Measurements from ENCODE around the gene TACC2.

The TACC2 gene

DNA sequence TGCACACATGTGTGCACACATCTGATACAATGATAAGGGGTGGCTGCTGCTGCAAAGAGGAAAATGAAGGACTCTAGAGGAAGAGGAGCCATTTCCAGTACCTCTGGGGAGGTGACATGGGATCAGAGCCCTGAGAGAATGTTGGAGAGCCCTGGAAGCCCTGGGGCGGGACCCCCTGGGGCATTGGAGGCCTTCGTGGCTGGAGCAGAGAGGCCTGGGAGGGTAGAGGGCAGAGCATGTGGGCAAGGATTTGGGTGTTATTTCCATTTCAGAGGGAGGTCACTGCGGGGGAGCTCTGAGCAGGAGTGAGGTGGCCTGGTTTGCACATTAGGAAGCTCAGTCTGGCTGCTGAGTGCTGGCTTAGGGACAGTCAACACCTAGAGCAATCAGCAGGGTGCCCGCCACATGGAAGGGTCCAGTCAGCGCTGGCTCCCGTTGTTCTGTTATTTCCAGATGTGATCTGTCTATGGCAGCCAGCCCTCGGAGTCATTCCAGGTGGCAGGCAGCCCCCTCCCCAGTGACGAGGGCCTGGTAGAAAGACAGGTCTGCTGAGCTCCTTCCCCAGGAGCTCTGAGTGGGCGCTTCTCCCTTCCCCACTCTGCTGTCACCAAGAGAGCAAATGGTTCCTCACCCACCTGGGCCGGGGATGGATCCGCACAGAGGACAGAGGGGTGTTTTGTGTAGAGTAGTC, 258.0 kb downstream of the TACC2 start:
- Histone ChIP-seq H3K4me2 (ENCODE audit: low read length) (no peak overlapping the region), H3K79me2 (ENCODE audit: control insufficient read depth, insufficient read depth, low read length) (no peaks in the 10 kb centered on the region), H2BK15ac (replicated peaks; ENCODE audit: low read depth) (no peak overlapping the region), H2BK5ac (ENCODE audit: low read length) (no peak overlapping the region), H3K36me3 (ENCODE audit: control insufficient read depth, insufficient read depth, low read length) (peaks cover 4% of the 10 kb centered on the region), H3K4ac (ENCODE audit: low read depth, low read length) (no peak overlapping the region), H2AK5ac (ENCODE audit: low read length) (no peak overlapping the region), H3K27me3 (ENCODE audit: insufficient read depth, low read length, poor library complexity) (no peaks in the 10 kb centered on the region), H3K56ac (ENCODE audit: low read length) (no peak overlapping the region), H3K27ac (ENCODE audit: low read depth, low read length) (no peak overlapping the region), H2BK120ac (ENCODE audit: low read depth, low read length) (no peak overlapping the region), H3K23ac (ENCODE audit: low read length) (no peak overlapping the region), H3K79me1 (ENCODE audit: low read length) (no peaks in the 10 kb centered on the region), H3K4me1 (ENCODE audit: control insufficient read depth, low read depth, low read length) (no peaks in the 10 kb centered on the region), H4K8ac (ENCODE audit: low read depth, low read length) (no peak overlapping the region), H4K5ac (ENCODE audit: low read length) (no peak overlapping the region), H3K9ac (ENCODE audit: low read length) (no peak overlapping the region), H3K4me3 (ENCODE audit: low read length) (no peak overlapping the region), H3K18ac (ENCODE audit: low read length) (no peak overlapping the region)
- no CpG with 5 or more reads among the region's 11 CpGs for WGBS (ENCODE audit: extremely low coverage, insufficient coverage, low lambda C conversion rate)
- no peak for DNase-seq

DNA sequence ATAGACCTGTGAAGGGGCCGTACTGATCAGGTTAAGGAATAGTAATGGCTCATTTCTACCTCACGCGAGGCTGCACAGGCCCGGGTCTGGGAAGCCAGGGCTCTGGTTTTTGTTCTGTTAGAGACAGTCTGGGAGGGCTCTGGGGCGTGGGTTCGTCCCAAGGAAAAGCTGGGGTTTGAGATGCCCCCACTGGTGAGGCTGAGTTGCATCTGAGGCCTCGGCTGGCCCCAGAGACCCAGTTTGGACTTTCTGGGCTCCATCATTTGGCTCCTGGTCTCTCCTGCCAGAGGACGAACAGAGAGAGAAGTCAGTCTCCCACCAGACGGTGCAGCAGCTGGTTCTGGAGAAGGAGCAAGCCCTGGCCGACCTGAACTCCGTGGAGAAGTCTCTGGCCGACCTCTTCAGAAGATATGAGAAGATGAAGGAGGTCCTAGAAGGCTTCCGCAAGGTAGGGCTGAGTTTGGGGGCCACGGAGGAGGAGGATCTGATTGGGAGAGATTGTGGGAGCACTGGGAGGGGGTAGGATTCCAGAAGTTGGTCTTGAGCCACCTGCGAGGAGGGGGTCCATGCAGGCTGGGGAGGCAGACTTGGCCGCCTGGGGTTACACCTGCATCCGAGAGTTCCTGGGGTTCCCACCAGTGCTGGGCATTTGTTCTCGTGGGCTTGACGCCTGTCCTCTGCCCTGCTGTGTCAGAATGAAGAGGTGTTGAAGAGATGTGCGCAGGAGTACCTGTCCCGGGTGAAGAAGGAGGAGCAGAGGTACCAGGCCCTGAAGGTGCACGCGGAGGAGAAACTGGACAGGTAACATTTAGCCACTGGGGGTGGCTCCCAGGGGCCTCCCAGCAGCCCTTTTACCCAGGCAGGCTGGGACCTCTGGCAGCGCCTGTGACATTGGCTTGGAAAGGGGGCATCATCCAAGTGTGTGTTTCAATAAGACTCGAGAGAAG, 259.7 kb downstream of the TACC2 start:
- Histone ChIP-seq H3K79me2 (ENCODE audit: control insufficient read depth, insufficient read depth, low read length) (no peaks in the 10 kb centered on the region), H2AK5ac (ENCODE audit: low read length) (no peak overlapping the region), H3K4me1 (ENCODE audit: control insufficient read depth, low read depth, low read length) (peaks cover 2% of the 10 kb centered on the region), H3K36me3 (ENCODE audit: control insufficient read depth, insufficient read depth, low read length) (peaks cover 2% of the 10 kb centered on the region), H3K27ac (ENCODE audit: low read depth, low read length) (no peak overlapping the region), H3K4ac (ENCODE audit: low read depth, low read length) (no peak overlapping the region), H3K56ac (ENCODE audit: low read length) (no peak overlapping the region), H4K8ac (ENCODE audit: low read depth, low read length) (no peak overlapping the region), H2BK120ac (ENCODE audit: low read depth, low read length) (no peak overlapping the region), H4K5ac (ENCODE audit: low read length) (no peak overlapping the region), H3K4me3 (ENCODE audit: low read length) (no peak overlapping the region), H3K23ac (ENCODE audit: low read length) (no peak overlapping the region), H3K4me2 (ENCODE audit: low read length) (no peak overlapping the region), H3K9ac (ENCODE audit: low read length) (no peak overlapping the region), H3K79me1 (ENCODE audit: low read length) (no peaks in the 10 kb centered on the region), H3K27me3 (ENCODE audit: insufficient read depth, low read length, poor library complexity) (no peaks in the 10 kb centered on the region), H3K18ac (ENCODE audit: low read length) (no peak overlapping the region), H2BK5ac (ENCODE audit: low read length) (no peak overlapping the region), H2BK15ac (replicated peaks; ENCODE audit: low read depth) (no peak overlapping the region)
- DNase-seq: no peak
- WGBS (ENCODE audit: extremely low coverage, insufficient coverage, low lambda C conversion rate): no CpG with 5 or more reads among the region's 25 CpGs

- Histone ChIP-seq H3K23ac (ENCODE audit: low read length) (no peak overlapping the region), H3K36me3 (ENCODE audit: control insufficient read depth, insufficient read depth, low read length) (peaks cover 2% of the 10 kb centered on the region), H3K79me2 (ENCODE audit: control insufficient read depth, insufficient read depth, low read length) (no peaks in the 10 kb centered on the region), H2BK120ac (ENCODE audit: low read depth, low read length) (no peak overlapping the region), H3K4me2 (ENCODE audit: low read length) (no peak overlapping the region), H3K9ac (ENCODE audit: low read length) (no peak overlapping the region), H4K5ac (ENCODE audit: low read length) (no peak overlapping the region), H4K8ac (ENCODE audit: low read depth, low read length) (no peak overlapping the region), H3K27ac (ENCODE audit: low read depth, low read length) (no peak overlapping the region), H3K18ac (ENCODE audit: low read length) (no peak overlapping the region), H3K56ac (ENCODE audit: low read length) (no peak overlapping the region), H3K4me3 (ENCODE audit: low read length) (no peak overlapping the region), H3K4ac (ENCODE audit: low read depth, low read length) (no peak overlapping the region), H2BK5ac (ENCODE audit: low read length) (no peak overlapping the region), H2AK5ac (ENCODE audit: low read length) (no peak overlapping the region), H3K27me3 (ENCODE audit: insufficient read depth, low read length, poor library complexity) (no peaks in the 10 kb centered on the region), H3K4me1 (ENCODE audit: control insufficient read depth, low read depth, low read length) (peaks cover 2% of the 10 kb centered on the region), H3K79me1 (ENCODE audit: low read length) (no peaks in the 10 kb centered on the region), H2BK15ac (replicated peaks; ENCODE audit: low read depth) (no peak overlapping the region)
- no peak for DNase-seq
- WGBS (ENCODE audit: extremely low coverage, insufficient coverage, low lambda C conversion rate): no CpG with 5 or more reads among the region's 11 CpGs
Observed at GRCh38 chr10:122249303-122249850, 260.4 kb downstream of the TACC2 start.

- Histone ChIP-seq H2BK5ac (ENCODE audit: low read length) (no peak overlapping the region), H3K18ac (ENCODE audit: low read length) (no peak overlapping the region), H3K79me2 (ENCODE audit: control insufficient read depth, insufficient read depth, low read length) (no peaks in the 10 kb centered on the region), H3K27me3 (ENCODE audit: insufficient read depth, low read length, poor library complexity) (no peaks in the 10 kb centered on the region), H3K4me2 (ENCODE audit: low read length) (no peak overlapping the region), H3K4me1 (ENCODE audit: control insufficient read depth, low read depth, low read length) (peaks cover 2% of the 10 kb centered on the region), H3K9ac (ENCODE audit: low read length) (no peak overlapping the region), H4K8ac (ENCODE audit: low read depth, low read length) (no peak overlapping the region), H3K36me3 (ENCODE audit: control insufficient read depth, insufficient read depth, low read length) (peaks cover 2% of the 10 kb centered on the region), H3K27ac (ENCODE audit: low read depth, low read length) (no peak overlapping the region), H3K56ac (ENCODE audit: low read length) (no peak overlapping the region), H3K79me1 (ENCODE audit: low read length) (no peaks in the 10 kb centered on the region), H2AK5ac (ENCODE audit: low read length) (no peak overlapping the region), H3K23ac (ENCODE audit: low read length) (no peak overlapping the region), H2BK15ac (replicated peaks; ENCODE audit: low read depth) (no peak overlapping the region), H2BK120ac (ENCODE audit: low read depth, low read length) (no peak overlapping the region), H3K4me3 (ENCODE audit: low read length) (no peak overlapping the region), H4K5ac (ENCODE audit: low read length) (no peak overlapping the region), H3K4ac (ENCODE audit: low read depth, low read length) (no peak overlapping the region)
- DNase-seq: no peak
- no CpG with 5 or more reads among the region's 10 CpGs for WGBS (ENCODE audit: extremely low coverage, insufficient coverage, low lambda C conversion rate)
Observed at GRCh38 chr10:122249991-122250750, 261.2 kb downstream of the TACC2 start.

- Histone ChIP-seq H4K5ac (ENCODE audit: low read length) (no peak overlapping the region), H3K27me3 (ENCODE audit: insufficient read depth, low read length, poor library complexity) (no peaks in the 10 kb centered on the region), H2BK5ac (ENCODE audit: low read length) (no peak overlapping the region), H3K27ac (ENCODE audit: low read depth, low read length) (no peak overlapping the region), H3K4me2 (ENCODE audit: low read length) (no peak overlapping the region), H3K23ac (ENCODE audit: low read length) (no peak overlapping the region), H2AK5ac (ENCODE audit: low read length) (no peak overlapping the region), H2BK120ac (ENCODE audit: low read depth, low read length) (no peak overlapping the region), H3K36me3 (ENCODE audit: control insufficient read depth, insufficient read depth, low read length) (no peaks in the 10 kb centered on the region), H3K56ac (ENCODE audit: low read length) (no peak overlapping the region), H3K79me2 (ENCODE audit: control insufficient read depth, insufficient read depth, low read length) (no peaks in the 10 kb centered on the region), H3K4me1 (ENCODE audit: control insufficient read depth, low read depth, low read length) (peaks cover 2% of the 10 kb centered on the region), H3K9ac (ENCODE audit: low read length) (no peak overlapping the region), H3K18ac (ENCODE audit: low read length) (no peak overlapping the region), H3K4ac (ENCODE audit: low read depth, low read length) (no peak overlapping the region), H3K79me1 (ENCODE audit: low read length) (no peaks in the 10 kb centered on the region), H4K8ac (ENCODE audit: low read depth, low read length) (no peak overlapping the region), H3K4me3 (ENCODE audit: low read length) (no peak overlapping the region), H2BK15ac (replicated peaks; ENCODE audit: low read depth) (no peak overlapping the region)
- WGBS (ENCODE audit: extremely low coverage, insufficient coverage, low lambda C conversion rate): no CpG with 5 or more reads among the region's 11 CpGs
- DNase-seq: no peak
Observed at GRCh38 chr10:122251459-122252255, 262.7 kb downstream of the TACC2 start.

All from mesendoderm (in vitro differentiated cells).